Fibroblast of villous mesenchyme (primary cell): ENCODE measurements around the gene FBXL2. TPM values are rescaled to one million over a fixed set of nuclear protein-coding genes. Genes with fewer than 3 reads are reported as not detected.

ENCODE experiments used
- DNase-seq: peaks from one replicate; pipeline ENCODE4 v3.0.0-alpha.2; 2010; ENCODE audit warnings: low read depth
- H3K4me3 ChIP-seq: 2 replicates; pipeline ENCODE4 v1.5.1; 2011; ENCODE audit warnings: low read depth, mild to moderate bottlenecking, low read length
- CTCF ChIP-seq: IDR thresholded peaks from 2 replicates; pipeline ENCODE4 v1.5.1; 2012; ENCODE audit warnings: low read depth, mild to moderate bottlenecking, low read length; ENCODE audit not compliant: insufficient read depth
- total RNA-seq: library from RNA; depleted of rRNA; stranded (reverse); fragments of >200 nt; gene quantifications from 2 replicates; pipeline ENCODE4 v1.2.3, GENCODE V29; 2012

FBXL2 gene
- total RNA-seq, 1 donor, result 16.8 TPM

DNA sequence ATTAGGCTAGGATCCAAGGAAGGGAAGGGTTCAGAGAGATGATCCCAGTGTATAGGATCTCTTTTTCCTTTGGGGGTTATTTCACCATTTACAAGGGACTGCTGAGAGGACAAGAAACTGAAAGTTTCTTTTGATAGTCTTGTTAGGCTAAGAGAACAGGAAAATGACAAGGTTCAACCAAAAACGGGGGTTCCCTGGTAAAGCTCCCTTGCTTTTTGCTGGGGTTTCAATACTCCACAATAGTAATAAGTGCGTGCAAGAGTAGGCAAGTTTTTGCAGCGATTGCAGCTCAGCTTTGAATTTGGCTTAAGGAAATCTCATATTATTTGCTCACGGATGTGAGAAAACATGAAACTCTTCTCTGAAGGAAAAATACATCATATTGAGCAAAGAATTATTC lies 39.8 kb upstream of the FBXL2 start:
- H3K4me3 ChIP-seq, result no peak overlapping the region
- TF ChIP-seq CTCF, result no peak
- DNase-seq, result no peak

DNA sequence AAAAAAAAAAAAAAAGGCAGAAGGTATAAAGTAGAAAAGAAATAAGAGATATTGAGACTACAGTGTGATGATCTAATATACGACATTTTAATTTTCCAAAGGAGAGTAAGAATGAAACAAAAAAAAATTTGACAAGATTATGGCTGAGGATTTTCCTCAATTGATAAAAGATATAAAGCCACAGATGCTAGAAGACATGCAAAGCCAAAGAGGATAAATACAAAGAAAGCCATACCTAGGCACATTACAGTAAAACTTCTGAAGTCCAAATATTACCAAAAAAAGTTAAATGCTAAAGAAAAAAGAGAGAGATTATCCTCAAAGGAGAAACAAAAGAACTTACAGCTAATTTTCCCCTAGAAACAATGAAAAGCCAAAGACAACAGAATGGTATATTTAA lies 38.3 kb upstream of the FBXL2 start:
- no peak for DNase-seq
- no peak for TF ChIP-seq CTCF
- no peak overlapping the region for H3K4me3 ChIP-seq

DNA sequence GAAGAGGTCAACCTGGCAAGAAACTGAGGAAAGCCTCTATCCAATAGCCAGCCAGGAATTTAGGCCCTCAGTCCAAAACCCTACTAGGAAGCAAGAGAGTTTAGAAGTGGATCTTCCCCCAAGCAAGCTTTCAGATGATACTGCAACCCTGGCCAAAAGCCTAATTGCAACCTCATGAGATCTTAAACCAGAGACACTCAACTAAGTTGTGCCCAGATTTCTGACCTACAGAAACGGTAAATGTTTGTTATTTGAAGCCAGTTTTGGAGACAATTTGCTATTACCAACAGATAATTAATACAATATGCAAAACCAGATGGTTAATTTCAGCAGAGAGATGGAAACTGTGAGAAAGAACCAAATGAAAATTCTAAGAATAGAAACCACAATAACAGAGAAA lies 37.0 kb upstream of the FBXL2 start:
- TF ChIP-seq CTCF, result no peak
- DNase-seq, result no peak

DNA sequence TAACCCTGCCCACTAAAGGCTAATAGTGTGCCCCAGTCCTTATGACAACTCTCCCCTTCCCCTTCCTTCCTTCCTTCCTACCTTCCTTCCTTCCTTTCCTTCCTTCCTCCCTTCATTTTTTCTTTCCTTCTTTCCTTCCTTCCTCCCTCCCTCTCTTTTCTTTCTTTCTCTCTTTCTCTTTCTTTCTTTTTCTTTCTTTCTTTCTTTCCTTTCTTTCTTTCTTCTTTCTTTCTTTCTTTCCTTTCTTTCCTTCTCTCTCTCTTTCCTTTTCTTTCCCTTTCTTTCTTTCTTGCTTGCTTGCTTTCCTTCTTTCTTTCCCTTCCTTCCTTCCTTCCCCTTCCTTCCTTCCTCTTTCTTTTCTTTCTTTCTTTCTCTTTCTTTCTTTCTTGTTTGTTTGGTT lies 30.5 kb upstream of the FBXL2 start:
- TF ChIP-seq CTCF, result no peak
- no peak for DNase-seq
- H3K4me3 ChIP-seq, result no peak overlapping the region

More for the DNA sequence above, 37.0 kb upstream of the FBXL2 start:
- H3K4me3 ChIP-seq, result no peak overlapping the region

DNA sequence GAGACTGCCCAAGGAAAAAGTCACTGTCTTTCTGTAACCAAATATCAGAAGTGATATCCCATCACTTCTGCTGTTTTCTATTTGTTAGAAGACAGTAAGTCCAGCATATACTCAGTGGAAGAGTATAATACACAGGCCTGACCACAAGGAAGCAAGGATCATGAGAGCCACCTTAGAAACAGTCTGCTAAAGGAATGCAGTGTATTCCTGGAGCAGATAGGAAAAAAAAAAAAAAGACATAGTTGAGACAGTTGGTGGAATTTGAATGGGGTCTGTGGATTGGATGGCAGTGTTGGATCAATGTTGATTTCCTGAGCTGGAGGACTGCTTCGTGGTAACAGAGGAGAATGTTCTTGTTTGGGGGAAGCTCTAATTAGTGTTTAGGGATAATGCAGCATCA lies 26.5 kb upstream of the FBXL2 start:
- DNase-seq, result no peak
- no peak overlapping the region for H3K4me3 ChIP-seq
- TF ChIP-seq CTCF, result no peak

- no peak for TF ChIP-seq CTCF
- no peak overlapping the region for H3K4me3 ChIP-seq
- DNase-seq, result no peak
These were observed 21.0 kb upstream of the FBXL2 start for GRCh38 chr3:33256249-33256648.

- TF ChIP-seq CTCF, result no peak
- no peak for DNase-seq
- no peak overlapping the region for H3K4me3 ChIP-seq
These were observed 17.1 kb upstream of the FBXL2 start for GRCh38 chr3:33260104-33260503.
